Measurements from ENCODE around the gene KXD1.
"Not testable (repeated sequence)": the region's sequence is repeated elsewhere in the genome, so short reads cannot be mapped to it uniquely, and the experiment has no call there.

KXD1 gene

GRCh38 chr19:18600692-18601397 lies 43.2 kb downstream of the KXD1 start:
- not testable (repeated sequence) for DNase-seq (ENCODE audit: low spot score); FAIRE-seq

DNA sequence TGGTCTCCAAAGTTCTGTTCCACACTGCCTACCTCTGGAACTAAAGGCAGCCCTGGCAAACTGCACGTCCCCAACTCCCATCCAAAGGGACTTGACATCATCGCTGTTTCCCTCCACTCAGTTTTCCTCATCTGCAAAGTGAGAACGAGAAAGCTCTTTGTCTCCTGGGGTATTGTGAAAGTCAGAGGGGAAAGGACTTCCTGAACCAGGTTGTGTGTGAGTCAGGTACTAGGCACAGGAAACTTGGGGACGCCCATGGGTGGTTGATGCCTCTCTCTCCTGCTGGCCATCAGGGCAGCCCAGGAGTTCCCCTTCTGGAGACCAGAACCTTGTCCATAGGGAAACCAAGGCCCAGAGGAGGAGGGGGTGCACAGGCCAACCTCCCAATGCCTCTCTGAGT lies 44.2 kb downstream of the KXD1 start:
- no peak for DNase-seq (ENCODE audit: low spot score)
- FAIRE-seq, result no peak

GRCh38 chr19:18603255-18603957 lies 45.7 kb downstream of the KXD1 start:
- DNase-seq (ENCODE audit: low spot score) (no peak), FAIRE-seq (no peak)

DNA sequence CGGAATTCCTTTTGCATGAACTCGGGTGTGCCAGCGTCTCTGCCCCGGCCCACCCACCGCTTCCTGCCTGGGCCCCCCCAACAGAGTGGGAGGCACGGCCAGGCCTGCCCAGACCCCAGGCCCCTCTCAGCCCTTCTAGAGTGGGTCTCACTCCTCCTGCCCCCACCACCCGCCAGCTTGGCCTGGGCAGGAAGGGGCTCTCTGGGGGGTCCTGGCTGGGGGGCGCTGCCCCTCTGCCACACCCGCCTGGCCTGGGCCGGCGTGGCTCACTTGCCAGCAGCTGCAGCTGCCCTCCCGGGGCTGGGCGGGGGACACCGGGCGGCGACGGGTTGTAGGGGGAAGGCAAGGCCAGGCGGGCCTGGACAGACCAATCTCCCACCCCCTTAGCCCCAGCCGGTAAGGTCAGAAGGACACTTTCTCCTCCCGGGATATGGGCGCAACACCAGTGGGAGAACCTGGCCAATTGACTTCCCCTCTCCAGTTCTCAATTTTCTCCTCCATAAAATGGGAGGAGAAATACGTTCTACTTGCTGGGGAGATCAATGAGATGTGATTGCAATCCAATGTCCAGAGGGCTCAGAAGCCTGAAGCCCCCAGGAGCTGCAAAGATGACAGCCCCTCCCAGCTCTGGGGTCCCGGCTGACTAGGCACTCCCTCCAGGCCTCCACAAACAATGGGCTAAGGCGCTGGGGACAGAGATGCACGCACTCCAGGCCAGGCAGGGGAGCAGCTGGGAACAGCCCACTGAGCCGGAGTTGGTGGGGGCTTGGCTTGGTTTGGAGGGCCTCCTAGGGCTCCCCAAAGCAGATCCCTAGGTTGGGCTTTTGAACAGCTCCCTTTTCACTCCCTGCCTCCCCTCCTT lies 46.5 kb downstream of the KXD1 start:
- DNase-seq (ENCODE audit: low spot score), result no peak

DNA sequence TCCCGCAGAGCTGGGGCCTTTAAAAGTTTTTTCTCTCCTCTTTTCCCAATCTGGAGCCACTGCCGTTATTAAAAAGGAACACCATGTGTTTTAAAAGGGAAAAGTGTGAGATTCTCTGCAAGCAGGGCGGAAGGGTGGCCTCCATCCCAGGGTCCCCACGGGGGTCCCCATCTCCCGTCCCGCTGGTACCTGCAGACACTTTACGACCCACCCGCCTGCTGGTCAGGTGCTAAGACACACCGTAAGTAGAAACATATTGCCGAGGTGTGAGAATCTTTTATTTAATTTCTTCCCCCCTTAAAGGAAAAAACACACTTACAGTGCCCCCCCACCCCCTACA lies 47.1 kb downstream of the KXD1 start:
- FAIRE-seq (no peak), DNase-seq (ENCODE audit: low spot score) (no peak)

More for the DNA sequence above, 46.5 kb downstream of the KXD1 start:
- no peak for FAIRE-seq

DNA sequence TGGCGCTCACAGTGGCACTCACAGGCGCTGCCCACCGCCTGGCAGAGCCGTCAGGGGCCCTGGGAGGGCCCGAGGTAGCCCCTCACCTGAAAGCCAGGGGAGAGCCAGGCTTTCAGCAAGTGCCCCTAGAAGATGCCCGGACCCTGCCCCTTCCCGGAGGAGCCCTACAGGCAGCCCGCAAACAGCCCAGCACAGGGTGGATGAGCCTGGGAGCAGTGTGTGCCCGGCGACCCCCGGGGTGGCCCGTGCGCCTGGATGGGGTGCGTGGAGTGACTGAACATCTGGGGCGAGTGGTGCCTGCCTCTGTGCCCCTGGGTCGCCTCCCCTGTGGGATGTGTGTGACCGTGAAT lies 47.5 kb downstream of the KXD1 start:
- FAIRE-seq (no peak), DNase-seq (ENCODE audit: low spot score) (no peak)

GRCh38 chr19:18605546-18606280 lies 48.0 kb downstream of the KXD1 start:
- no peak for DNase-seq (ENCODE audit: low spot score)
- no peak for FAIRE-seq

DNA sequence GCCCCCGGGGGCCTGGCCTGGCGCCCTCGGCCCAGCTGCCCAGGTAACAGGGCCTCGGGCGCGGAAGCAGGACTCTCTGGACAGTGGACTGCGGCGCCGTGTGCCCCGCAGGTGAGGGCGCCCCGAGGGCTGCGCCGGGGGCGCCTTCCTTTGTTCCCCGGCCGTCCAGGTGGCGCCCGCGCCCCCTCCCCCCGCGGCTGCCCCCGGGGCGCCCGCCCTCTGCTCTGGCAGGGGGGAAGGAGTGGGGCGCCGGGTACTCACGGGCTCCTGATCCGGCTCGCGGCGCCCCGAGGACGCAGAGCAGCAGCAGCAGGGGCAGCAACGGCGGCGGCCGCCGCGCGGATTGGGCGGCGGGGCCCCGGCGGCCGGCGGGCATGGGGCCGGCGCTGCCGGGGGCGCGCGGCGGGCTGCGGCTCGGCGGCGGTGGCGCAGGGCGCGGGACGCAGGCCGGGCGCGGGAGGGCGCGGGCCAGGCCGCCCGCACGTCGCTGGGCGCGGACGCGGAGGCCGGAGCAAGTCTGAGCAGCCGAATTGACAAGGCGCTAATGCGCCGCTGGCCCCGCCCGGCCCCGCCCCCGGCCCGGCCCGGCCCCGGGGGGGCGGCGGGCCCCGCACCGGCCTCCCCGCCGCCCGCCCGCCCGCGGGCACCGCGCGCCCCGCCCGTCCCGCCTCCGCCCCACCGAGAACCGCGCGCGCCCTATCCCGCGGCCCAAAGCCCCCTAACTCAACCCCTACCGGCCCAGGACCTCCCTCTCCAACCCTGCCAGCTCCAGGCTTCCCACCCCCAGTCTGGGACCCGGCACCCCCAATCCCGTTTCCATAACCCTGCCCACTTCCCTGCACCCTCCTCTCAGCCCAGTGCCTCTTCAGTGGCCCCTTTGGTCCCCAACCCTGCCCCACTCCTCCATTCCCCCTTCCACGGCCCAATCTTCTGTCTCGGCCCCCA lies 48.9 kb downstream of the KXD1 start, which contains the start of gene CRLF1:
TSS of gene CRLF1 (minus strand) at position 519 of the 945 bp plus-strand sequence. CDS start at position 376, 143 bp downstream.
- FAIRE-seq, result no peak

DNA sequence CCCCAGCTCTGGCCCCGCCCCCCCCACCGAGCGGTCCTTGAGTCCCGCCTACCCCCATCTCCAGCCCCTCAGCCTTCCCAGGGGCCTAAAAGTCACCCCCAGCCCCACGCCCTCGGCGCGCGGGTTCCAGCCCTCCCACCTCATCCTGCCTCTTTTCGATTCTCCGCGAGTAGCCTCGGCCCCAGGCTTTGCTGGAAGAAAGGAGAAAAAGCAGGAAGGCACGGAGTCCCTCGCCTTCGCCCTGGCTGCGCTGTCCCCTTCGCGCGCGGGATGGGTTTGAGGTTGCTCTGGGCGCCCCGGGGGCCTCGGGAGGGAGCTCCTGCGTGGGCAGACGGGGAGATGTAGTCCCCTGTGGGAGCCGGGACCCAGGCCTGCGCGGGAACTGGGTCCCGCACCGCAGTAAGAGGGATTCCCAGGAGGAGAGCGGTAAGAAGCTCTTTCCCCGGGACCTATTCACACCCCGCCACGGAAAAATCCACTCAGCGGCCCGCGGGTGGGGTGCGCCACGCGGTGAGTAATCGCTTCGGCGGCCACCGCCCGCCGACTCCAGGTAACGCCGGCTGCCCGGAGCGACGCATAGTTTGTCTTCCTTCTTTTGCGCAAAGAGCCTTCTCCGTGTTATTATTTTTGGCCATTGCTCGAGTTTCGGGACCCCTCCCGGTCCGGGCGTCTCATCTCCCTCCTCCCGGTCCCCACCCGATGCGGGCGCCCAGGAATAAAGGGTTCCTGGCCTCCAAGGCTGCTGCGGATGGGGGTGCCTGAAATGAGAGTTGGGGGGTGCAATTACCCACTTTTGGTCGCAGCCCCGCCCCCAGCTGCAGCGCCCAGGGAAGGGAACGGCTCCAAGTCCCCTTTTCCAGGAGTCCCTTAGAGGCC lies 49.8 kb downstream of the KXD1 start:
- DNase-seq (ENCODE audit: low spot score), result no peak

More for the DNA sequence above, 48.9 kb downstream of the KXD1 start, which contains the start of gene CRLF1:
- no peak for DNase-seq (ENCODE audit: low spot score)

GRCh38 chr19:18608102-18608804 lies 50.6 kb downstream of the KXD1 start:
- FAIRE-seq (no peak), DNase-seq (ENCODE audit: low spot score) (no peak)

More for the DNA sequence above, 49.8 kb downstream of the KXD1 start:
- FAIRE-seq, result no peak

GRCh38 chr19:18608805-18609716 lies 51.4 kb downstream of the KXD1 start:
- FAIRE-seq, result no peak

GRCh38 chr19:18609717-18610051 lies 52.0 kb downstream of the KXD1 start:
- DNase-seq (ENCODE audit: low spot score) (no peak), FAIRE-seq (no peak)

More at GRCh38 chr19:18608805-18609716, 51.4 kb downstream of the KXD1 start:
- no peak for DNase-seq (ENCODE audit: low spot score)

GRCh38 chr19:18610245-18610555 lies 52.5 kb downstream of the KXD1 start:
- no peak for FAIRE-seq
- DNase-seq (ENCODE audit: low spot score), result no peak

GRCh38 chr19:18610556-18611326 lies 53.1 kb downstream of the KXD1 start:
- no peak for FAIRE-seq

GRCh38 chr19:18611327-18612050 lies 53.8 kb downstream of the KXD1 start:
- DNase-seq (ENCODE audit: low spot score) (no peak), FAIRE-seq (no peak)

More at GRCh38 chr19:18610556-18611326, 53.1 kb downstream of the KXD1 start:
- no peak for DNase-seq (ENCODE audit: low spot score)
